Mesenchymal stem cell (in vitro differentiated cells and primary cell): Measurements from ENCODE around the gene TMEM236.

ENCODE experiments used
- DNase-seq: peaks from one replicate; pipeline ENCODE4 v3.0.0-alpha.2; 2013
- H2AFZ ChIP-seq: one replicate; pipeline ENCODE4 v1.6.1; 2013; ENCODE audit warnings: low read depth, mild to moderate bottlenecking, control low read depth, inconsistent platforms, low read length, moderate library complexity
- H2AK5ac ChIP-seq: 2 replicates; pipeline ENCODE4 v1.6.1; 2013; ENCODE audit warnings: low read length, moderate library complexity, mild to moderate bottlenecking, inconsistent platforms; ENCODE audit not compliant: severe bottlenecking
- H2BK120ac ChIP-seq: one replicate; pipeline ENCODE4 v1.6.1; 2013; ENCODE audit warnings: low read depth, mild to moderate bottlenecking, inconsistent platforms, low read length, moderate library complexity
- H2BK12ac ChIP-seq, 2 experiments: one replicate each; pipeline ENCODE4 v1.6.1; 2013; ENCODE audit warnings: inconsistent platforms in 2 of 2, low read length in 2 of 2, mild to moderate bottlenecking in 2 of 2, moderate library complexity in 2 of 2, control low read depth in 1 of 2
- H2BK15ac ChIP-seq: one replicate; pipeline ENCODE4 v1.6.1; 2013; ENCODE audit warnings: mild to moderate bottlenecking, low read depth, inconsistent platforms; ENCODE audit not compliant: poor library complexity, severe bottlenecking
- H2BK5ac ChIP-seq: 2 replicates; pipeline ENCODE4 v1.6.1; 2013; ENCODE audit warnings: low read depth, mild to moderate bottlenecking, low read length, control low read depth, inconsistent platforms; ENCODE audit not compliant: poor library complexity, severe bottlenecking
- H3K14ac ChIP-seq, 2 experiments: one replicate each; pipeline ENCODE4 v1.6.1; 2013; ENCODE audit warnings: inconsistent platforms in 2 of 2, low read length in 2 of 2, control low read depth in 1 of 2, mild to moderate bottlenecking in 1 of 2, moderate library complexity in 1 of 2
- H3K18ac ChIP-seq, 2 experiments: one replicate each; pipeline ENCODE4 v1.6.1; 2013; ENCODE audit warnings: inconsistent platforms in 2 of 2, low read length in 2 of 2, control low read depth in 1 of 2, low read depth in 1 of 2, mild to moderate bottlenecking in 1 of 2
- H3K23ac ChIP-seq, 2 experiments: one replicate each; pipeline ENCODE4 v1.6.1; 2013; ENCODE audit warnings: inconsistent platforms in 2 of 2, low read length in 2 of 2, mild to moderate bottlenecking in 2 of 2, moderate library complexity in 2 of 2, control low read depth in 1 of 2
- H3K27ac ChIP-seq: 2 replicates; pipeline ENCODE4 v1.5.1; 2013; ENCODE audit warnings: mild to moderate bottlenecking, moderate library complexity, low read length, control low read depth, inconsistent platforms; ENCODE audit not compliant: poor library complexity, severe bottlenecking
- H3K27me3 ChIP-seq, 2 experiments: 2 replicates each; pipeline versions ENCODE4 v1.6.1 to v1.7.0; 2013; ENCODE audit warnings: low read length in 2 of 2, mild to moderate bottlenecking in 2 of 2, moderate library complexity in 2 of 2, control low read depth in 1 of 2, inconsistent platforms in 1 of 2; ENCODE audit not compliant: control insufficient read depth in 1 of 2, insufficient read depth in 1 of 2
- H3K36me3 ChIP-seq, 2 experiments: 2 replicates each; pipeline versions ENCODE4 v1.6.1 to v1.7.0; 2013; ENCODE audit warnings: low read length in 2 of 2, control low read depth in 1 of 2, inconsistent platforms in 1 of 2, low read depth in 1 of 2, mild to moderate bottlenecking in 1 of 2; ENCODE audit not compliant: insufficient read depth in 2 of 2, control insufficient read depth in 1 of 2
- H3K4ac ChIP-seq, 2 experiments: one replicate each; pipeline ENCODE4 v1.6.1; 2013; ENCODE audit warnings: inconsistent platforms in 2 of 2, low read length in 2 of 2, mild to moderate bottlenecking in 2 of 2, moderate library complexity in 2 of 2, control low read depth in 1 of 2, low read depth in 1 of 2
- H3K4me1 ChIP-seq: 2 replicates; pipeline ENCODE4 v1.6.1; 2013; ENCODE audit warnings: low read depth, low read length, control low read depth; ENCODE audit not compliant: control insufficient read depth, insufficient read depth
- H3K4me2 ChIP-seq: 2 replicates; pipeline ENCODE4 v1.6.1; 2013; ENCODE audit warnings: low read length, mild to moderate bottlenecking, inconsistent platforms; ENCODE audit not compliant: poor library complexity, severe bottlenecking
- H3K4me3 ChIP-seq, 2 experiments: 2 replicates each; pipeline versions ENCODE4 v1.5.1 to v1.7.0; 2013; ENCODE audit warnings: low read length in 2 of 2, mild to moderate bottlenecking in 2 of 2, control low read depth in 1 of 2, low read depth in 1 of 2; ENCODE audit not compliant: insufficient read depth in 1 of 2
- H3K79me1 ChIP-seq: replicated peaks from 2 replicates; pipeline ENCODE4 v1.6.1; 2013; ENCODE audit warnings: mild to moderate bottlenecking, control low read depth, low read length, inconsistent platforms; ENCODE audit not compliant: poor library complexity, severe bottlenecking
- H3K9ac ChIP-seq: 2 replicates; pipeline ENCODE4 v1.7.0; 2013; ENCODE audit warnings: mild to moderate bottlenecking, low read length, moderate library complexity
- H3K9me3 ChIP-seq: 2 replicates; pipeline ENCODE4 v1.7.0; 2013; ENCODE audit warnings: mild to moderate bottlenecking, low read length; ENCODE audit not compliant: control insufficient read depth
- H4K8ac ChIP-seq: one replicate; pipeline ENCODE4 v1.6.1; 2013; ENCODE audit warnings: inconsistent platforms, mild to moderate bottlenecking, low read length, moderate library complexity
- H4K91ac ChIP-seq: one replicate; pipeline ENCODE4 v1.6.1; 2013; ENCODE audit warnings: mild to moderate bottlenecking, low read length, inconsistent platforms
- WGBS: methylation state at CpG from one replicate; pipeline ENCODE4 v1.1.7; 2013; ENCODE audit warnings: mixed read lengths; 5-methylcytosine and 5-hydroxymethylcytosine counted together

TMEM236 gene

GRCh38 chr10:17768957-17769356 is 17.0 kb downstream of the TMEM236 start:
- no peak overlapping the region for H3K4me2 ChIP-seq
- H2BK120ac ChIP-seq = no peak overlapping the region
- no peak overlapping the region for H3K4ac ChIP-seq
- H2BK15ac ChIP-seq = no peak overlapping the region
- no peak overlapping the region for H4K8ac ChIP-seq
- no peak overlapping the region for H4K91ac ChIP-seq
- no peaks in the 10 kb centered on the region for H3K36me3 ChIP-seq
- H3K9ac ChIP-seq = no peak overlapping the region
- H3K79me1 ChIP-seq = no peaks in the 10 kb centered on the region
- peaks cover 11% of the 10 kb centered on the region for H3K9me3 ChIP-seq
- no peak overlapping the region for H3K4me3 ChIP-seq
- peaks cover 0 to 12% of the 10 kb centered on the region in 2 experiments for H3K27me3 ChIP-seq
- H3K27ac ChIP-seq = no peak overlapping the region
- H3K14ac ChIP-seq = no peak overlapping the region
- DNase-seq = peak; percentile 58
- WGBS = 31% methylated on average over 4 of the region's 5 CpGs
- H2AFZ ChIP-seq = no peak overlapping the region
- H3K23ac ChIP-seq = no peak overlapping the region
- no peak overlapping the region for H2BK12ac ChIP-seq
- no peaks in the 10 kb centered on the region for H3K4me1 ChIP-seq
- no peak overlapping the region for H3K18ac ChIP-seq
- no peak overlapping the region for H2BK5ac ChIP-seq
- no peak overlapping the region for H2AK5ac ChIP-seq

GRCh38 chr10:17771017-17771416 is 19.0 kb downstream of the TMEM236 start:
- Histone ChIP-seq H3K23ac (no peak overlapping the region), H3K18ac (no peak overlapping the region), H3K4me3 (no peak overlapping the region), H3K27ac (no peak overlapping the region), H2BK15ac (no peak overlapping the region), H3K14ac (no peak overlapping the region), H3K4ac (no peak overlapping the region), H2AK5ac (no peak overlapping the region), H3K27me3 (peaks cover 0 to 7% of the 10 kb centered on the region in 2 experiments), H2BK120ac (no peak overlapping the region), H3K79me1 (no peaks in the 10 kb centered on the region), H2BK5ac (no peak overlapping the region), H3K36me3 (no peaks in the 10 kb centered on the region), H3K4me1 (no peaks in the 10 kb centered on the region), H3K9ac (no peak overlapping the region), H4K91ac (no peak overlapping the region), H3K9me3 (peaks cover 5% of the 10 kb centered on the region), H2BK12ac (no peak overlapping the region), H2AFZ (no peak overlapping the region), H3K4me2 (no peak overlapping the region), H4K8ac (no peak overlapping the region)
- no peak for DNase-seq
- 97% methylated on average over 4 of the region's 4 CpGs for WGBS

DNA sequence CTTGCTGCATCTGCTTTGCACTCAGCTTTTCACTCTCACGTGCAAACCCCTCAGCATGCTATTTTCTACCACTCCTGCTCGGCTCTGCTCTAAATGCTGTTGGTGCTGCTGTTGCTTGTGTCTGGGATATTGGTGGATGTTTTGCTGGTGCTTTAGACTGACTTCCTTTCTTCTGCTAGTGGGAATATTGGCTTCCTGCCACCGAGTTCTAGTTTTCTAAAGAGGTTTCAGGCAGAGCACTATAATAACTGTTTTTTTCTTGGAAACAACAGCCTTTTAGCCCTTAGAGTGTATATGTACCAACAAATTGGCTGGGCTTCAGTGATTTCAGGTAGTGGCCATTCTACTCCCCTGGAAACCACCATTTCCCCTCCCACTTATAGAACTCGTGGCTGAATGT is 27.8 kb downstream of the TMEM236 start:
- Histone ChIP-seq H3K23ac (no peak overlapping the region), H2AK5ac (no peak overlapping the region), H3K9me3 (no peaks in the 10 kb centered on the region), H2BK15ac (no peak overlapping the region), H3K9ac (no peak overlapping the region), H4K91ac (no peak overlapping the region), H3K27me3 (no peaks in the 10 kb centered on the region), H2BK5ac (no peak overlapping the region), H3K4me3 (no peak overlapping the region), H2BK120ac (no peak overlapping the region), H4K8ac (no peak overlapping the region), H2BK12ac (no peak overlapping the region), H3K4me2 (no peak overlapping the region), H3K27ac (no peak overlapping the region), H3K14ac (no peak overlapping the region), H3K36me3 (no peaks in the 10 kb centered on the region), H2AFZ (no peak overlapping the region), H3K4me1 (peaks cover 2% of the 10 kb centered on the region), H3K18ac (no peak overlapping the region), H3K79me1 (no peaks in the 10 kb centered on the region), H3K4ac (no peak overlapping the region)
- WGBS = 78% methylated on average over 2 of the region's 4 CpGs
- no peak for DNase-seq

DNA sequence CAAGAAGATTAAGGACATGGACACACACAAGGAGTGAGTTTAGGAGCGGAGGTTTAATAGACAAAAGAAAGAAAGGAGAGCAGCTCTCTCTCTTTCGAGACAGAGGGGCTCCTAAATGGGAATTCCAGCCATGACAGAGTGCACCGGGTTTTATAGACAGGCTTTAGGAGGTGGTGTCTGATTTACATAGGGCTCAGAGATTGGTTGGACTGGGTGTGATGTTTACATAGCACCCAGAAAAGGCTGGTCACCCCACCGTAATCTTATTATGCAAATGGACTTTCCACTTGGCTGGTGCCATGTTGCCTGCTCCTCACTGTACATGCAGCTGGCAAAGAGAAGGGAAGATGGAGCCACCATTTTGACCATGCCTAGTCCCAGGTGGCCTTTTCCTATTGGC is 28.7 kb downstream of the TMEM236 start:
- H2AK5ac ChIP-seq = no peak overlapping the region
- H3K4me3 ChIP-seq = no peak overlapping the region
- H2BK5ac ChIP-seq = no peak overlapping the region
- no peaks in the 10 kb centered on the region for H3K79me1 ChIP-seq
- no peak overlapping the region for H3K18ac ChIP-seq
- H2BK12ac ChIP-seq = no peak overlapping the region
- H3K4me1 ChIP-seq = peaks cover 2% of the 10 kb centered on the region
- no peak overlapping the region for H2BK15ac ChIP-seq
- no peak overlapping the region for H2AFZ ChIP-seq
- no peaks in the 10 kb centered on the region for H3K36me3 ChIP-seq
- H3K9ac ChIP-seq = no peak overlapping the region
- H4K8ac ChIP-seq = no peak overlapping the region
- WGBS = 95% methylated on average over 4 of the region's 4 CpGs
- H3K4me2 ChIP-seq = no peak overlapping the region
- H3K4ac ChIP-seq = no peak overlapping the region
- H3K14ac ChIP-seq = no peak overlapping the region
- H3K27me3 ChIP-seq = no peaks in the 10 kb centered on the region
- H4K91ac ChIP-seq = no peak overlapping the region
- no peak overlapping the region for H3K27ac ChIP-seq
- no peaks in the 10 kb centered on the region for H3K9me3 ChIP-seq
- no peak overlapping the region for H3K23ac ChIP-seq
- DNase-seq = no peak
- H2BK120ac ChIP-seq = no peak overlapping the region
